Adrenal gland (tissue), 5 donors: ENCODE data around the gene LSAMP.

ENCODE experiments used
- CTCF ChIP-seq, 6 experiments: fragments of 450-650 bp in 4 of 6; fragments of 200-600 bp in 2 of 6; sonication (generic) in 1 of 6; IDR thresholded peaks; 1 replicate in 5 of 6; 2 replicates in 1 of 6; pipeline versions ENCODE4 v1.5.1 to v1.8.0; 2016 to 2021; ENCODE audit warnings: antibody characterized with exemption in 6 of 6, mild to moderate bottlenecking in 2 of 6, moderate library complexity in 1 of 6
- POLR2A ChIP-seq, 2 donors: fragments of 450-650 bp; IDR thresholded peaks; one replicate each; pipeline ENCODE4 v1.6.1; 2017; ENCODE audit warnings: antibody characterized with exemption in 2 of 2, mild to moderate bottlenecking in 2 of 2, moderate library complexity in 1 of 2
- donor health status: DM: no; HTN: no; CAD: no.

GRCh38 chr3:116129187-116129946, 315.9 kb downstream of the LSAMP start:
- no peak for TF ChIP-seq POLR2A (IDR thresholded peaks at IDR 0.05)
- TF ChIP-seq CTCF (IDR thresholded peaks at IDR 0.05): no peak
